Liver (tissue), 9 donors: ENCODE measurements around the gene RTEL1. TPM values are rescaled to one million over a fixed set of nuclear protein-coding genes. Genes with fewer than 3 reads are reported as not detected.

ENCODE experiments used
- DNase-seq: peaks from one replicate; pipeline ENCODE4 v3.0.0-alpha.2; 2017; ENCODE audit warnings: low spot score
- H3K27ac ChIP-seq, 2 donors: one replicate each; pipeline ENCODE4 v1.7.0; 2013; ENCODE audit warnings: inconsistent platforms in 2 of 2, low read length in 2 of 2, control low read depth in 1 of 2, low read depth in 1 of 2, mild to moderate bottlenecking in 1 of 2
- H3K27me3 ChIP-seq, 4 donors: one replicate each; pipeline versions ENCODE4 v1.6.1 to v1.7.0; 2013; ENCODE audit warnings: low read length in 3 of 4, inconsistent platforms in 1 of 4, mild to moderate bottlenecking in 1 of 4, moderate library complexity in 1 of 4; ENCODE audit not compliant: control insufficient read depth in 4 of 4, insufficient read depth in 4 of 4
- H3K36me3 ChIP-seq, 4 donors: one replicate each; pipeline versions ENCODE4 v1.6.1 to v1.7.0; 2013; ENCODE audit warnings: low read length in 3 of 4, mild to moderate bottlenecking in 3 of 4, low read depth in 1 of 4, moderate library complexity in 1 of 4; ENCODE audit not compliant: control insufficient read depth in 4 of 4, insufficient read depth in 3 of 4
- H3K4me1 ChIP-seq, 4 donors: one replicate each; pipeline versions ENCODE4 v1.6.1 to v1.7.0; 2013; ENCODE audit warnings: low read length in 3 of 4, mild to moderate bottlenecking in 3 of 4, moderate library complexity in 1 of 4; ENCODE audit not compliant: control insufficient read depth in 4 of 4, insufficient read depth in 4 of 4
- H3K4me3 ChIP-seq, 3 donors: one replicate each; pipeline versions ENCODE4 v1.6.1 to v1.7.0; 2013; ENCODE audit warnings: low read length in 3 of 3, control low read depth in 1 of 3, low read depth in 1 of 3, mild to moderate bottlenecking in 1 of 3
- H3K9ac ChIP-seq, 2 donors: one replicate each; pipeline ENCODE4 v1.7.0; 2013; ENCODE audit warnings: low read length in 2 of 2, mild to moderate bottlenecking in 2 of 2, moderate library complexity in 2 of 2, control low read depth in 1 of 2, low read depth in 1 of 2
- H3K9me3 ChIP-seq, 4 donors: one replicate each; pipeline versions ENCODE4 v1.6.1 to v1.7.0; 2013; ENCODE audit warnings: low read length in 3 of 4; ENCODE audit not compliant: control insufficient read depth in 4 of 4
- ATF3 ChIP-seq: IDR thresholded peaks from 2 replicates; pipeline ENCODE4 v1.6.1; 2016; ENCODE audit warnings: antibody characterized with exemption
- EGR1 ChIP-seq, 2 donors: IDR thresholded peaks; 2 replicates each; pipeline ENCODE4 v1.6.1; 2016 to 2018; ENCODE audit warnings: antibody characterized with exemption in 2 of 2, low read depth in 2 of 2
- FOXA1 ChIP-seq: IDR thresholded peaks from 2 replicates; pipeline ENCODE4 v1.6.1; 2016; ENCODE audit warnings: antibody characterized with exemption
- FOXA2 ChIP-seq: IDR thresholded peaks from 2 replicates; pipeline ENCODE4 v1.6.1; 2016; ENCODE audit warnings: antibody characterized with exemption
- HNF4A ChIP-seq, 2 donors: conservative IDR thresholded peaks; 2 replicates each; pipeline ENCODE4 v1.6.1; 2016; ENCODE audit warnings: antibody characterized with exemption in 2 of 2, mild to moderate bottlenecking in 2 of 2
- JUND ChIP-seq, 2 donors: IDR thresholded peaks; 2 replicates each; pipeline ENCODE4 v1.6.1; 2016; ENCODE audit warnings: antibody characterized with exemption in 2 of 2
- NR2F2 ChIP-seq: IDR thresholded peaks from 2 replicates; pipeline ENCODE4 v1.6.1; 2016; ENCODE audit warnings: antibody characterized with exemption
- RAD21 ChIP-seq, 2 donors: IDR thresholded peaks; 2 replicates each; pipeline ENCODE4 v1.6.1; 2016; ENCODE audit warnings: antibody characterized with exemption in 2 of 2, mild to moderate bottlenecking in 2 of 2
- RXRA ChIP-seq, 2 donors: IDR thresholded peaks; 2 replicates each; pipeline ENCODE4 v1.6.1; 2017 to 2018; ENCODE audit warnings: antibody characterized with exemption in 2 of 2, mild to moderate bottlenecking in 1 of 2
- SP1 ChIP-seq: IDR thresholded peaks from 2 replicates; pipeline ENCODE4 v1.6.1; 2018; ENCODE audit warnings: antibody characterized with exemption, mild to moderate bottlenecking
- TAF1 ChIP-seq: conservative IDR thresholded peaks from 2 replicates; pipeline ENCODE4 v1.6.1; 2016; ENCODE audit warnings: antibody characterized with exemption, mild to moderate bottlenecking
- ZBTB33 ChIP-seq: IDR thresholded peaks from 2 replicates; pipeline ENCODE4 v1.6.1; 2016; ENCODE audit warnings: antibody characterized with exemption
- WGBS: extraction: QIAGEN DNeasy Blood & Tissue Kit; methylation state at CpG from one replicate; pipeline ENCODE4 v1.1.7; 2013; 5-methylcytosine and 5-hydroxymethylcytosine counted together
- polyA plus RNA-seq, 2 donors: library from polyadenylated mRNA; stranded (reverse) in 1 of 2; unstranded in 1 of 2; fragments of 200-250 nt in 1 of 2; fragments of >200 nt in 1 of 2; fragmentation: Nextera tagmentation in 1 of 2; extraction: Ambion mirVana in 1 of 2; gene quantifications; one replicate each; pipeline versions ENCODE4 v1.2.1 to v1.2.3, GENCODE V29; 2013 to 2015
- total RNA-seq, 2 donors: library from RNA; depleted of rRNA; stranded (reverse); fragments of >200 nt; gene quantifications; one replicate each; pipeline ENCODE4 v1.2.3, GENCODE V29; 2014
- TF ChIP-seq, protein P1 (sequence below): fragments of 150-350 bp; IDR thresholded peaks from 2 replicates; pipeline ENCODE4 v1.5.1; 2017; ENCODE audit warnings: improper control_type of control experiment, low read depth, low read length; ENCODE audit not compliant: missing input control
- TF ChIP-seq, protein P2 (sequence below): IDR thresholded peaks from 2 replicates; pipeline ENCODE4 v1.6.1; 2016; ENCODE audit warnings: antibody characterized with exemption, mild to moderate bottlenecking
- donor health status: healthy.
- donor health status: healthy.
- donor health status: healthy.
- donor health status: healthy.
- donor health status: healthy.

Gene RTEL1
- total and polyA plus RNA-seq, 4 donors: 3.7 to 16.9 (median 7.4) TPM

DNA sequence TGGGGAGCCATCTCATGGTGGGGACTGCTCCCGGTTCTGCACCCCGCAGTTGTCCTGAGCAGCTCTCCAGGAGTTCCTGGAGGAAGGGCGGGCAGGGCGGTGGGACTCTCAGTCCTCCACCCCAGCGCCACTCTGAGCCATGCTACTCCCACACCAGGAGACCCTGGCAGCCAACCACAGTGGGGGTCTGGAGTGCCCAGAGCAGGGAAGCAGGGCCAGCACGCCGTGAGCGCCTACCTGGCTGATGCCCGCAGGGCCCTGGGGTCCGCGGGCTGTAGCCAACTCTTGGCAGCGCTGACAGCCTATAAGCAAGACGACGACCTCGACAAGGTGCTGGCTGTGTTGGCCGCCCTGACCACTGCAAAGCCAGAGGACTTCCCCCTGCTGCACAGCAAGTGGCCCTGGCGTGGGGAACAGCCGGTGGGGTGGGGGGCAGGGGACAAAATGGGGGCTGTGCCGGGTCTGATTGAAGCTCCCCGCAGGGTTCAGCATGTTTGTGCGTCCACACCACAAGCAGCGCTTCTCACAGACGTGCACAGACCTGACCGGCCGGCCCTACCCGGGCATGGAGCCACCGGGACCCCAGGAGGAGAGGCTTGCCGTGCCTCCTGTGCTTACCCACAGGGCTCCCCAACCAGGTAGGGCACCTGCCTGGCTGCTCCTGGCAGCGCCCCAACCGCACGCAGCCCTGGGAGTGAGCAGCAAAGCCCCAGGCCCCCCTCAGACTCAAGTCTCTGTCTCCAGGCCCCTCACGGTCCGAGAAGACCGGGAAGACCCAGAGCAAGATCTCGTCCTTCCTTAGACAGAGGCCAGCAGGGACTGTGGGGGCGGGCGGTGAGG lies 36.7 kb downstream of the RTEL1 start:
- Histone ChIP-seq H3K27ac (no peak overlapping the region), H3K9me3 (no peaks in the 10 kb centered on the region), H3K36me3 (peaks cover 0 to 3% (median 0%) of the 10 kb centered on the region in 4 donors), H3K4me3 (no peak overlapping the region), H3K4me1 (peaks cover 7 to 22% (median 13%) of the 10 kb centered on the region in 4 donors), H3K9ac (no peak overlapping the region), H3K27me3 (no peaks in the 10 kb centered on the region)
- TF ChIP-seq FOXA1: no peak
- no peak for TF ChIP-seq RXRA (IDR thresholded peaks at IDR 0.05)
- TF ChIP-seq TAF1: no peak
- no peak for TF ChIP-seq NR2F2
- TF ChIP-seq SP1: no peak
- no peak for TF ChIP-seq ATF3
- TF ChIP-seq, protein P1, sequence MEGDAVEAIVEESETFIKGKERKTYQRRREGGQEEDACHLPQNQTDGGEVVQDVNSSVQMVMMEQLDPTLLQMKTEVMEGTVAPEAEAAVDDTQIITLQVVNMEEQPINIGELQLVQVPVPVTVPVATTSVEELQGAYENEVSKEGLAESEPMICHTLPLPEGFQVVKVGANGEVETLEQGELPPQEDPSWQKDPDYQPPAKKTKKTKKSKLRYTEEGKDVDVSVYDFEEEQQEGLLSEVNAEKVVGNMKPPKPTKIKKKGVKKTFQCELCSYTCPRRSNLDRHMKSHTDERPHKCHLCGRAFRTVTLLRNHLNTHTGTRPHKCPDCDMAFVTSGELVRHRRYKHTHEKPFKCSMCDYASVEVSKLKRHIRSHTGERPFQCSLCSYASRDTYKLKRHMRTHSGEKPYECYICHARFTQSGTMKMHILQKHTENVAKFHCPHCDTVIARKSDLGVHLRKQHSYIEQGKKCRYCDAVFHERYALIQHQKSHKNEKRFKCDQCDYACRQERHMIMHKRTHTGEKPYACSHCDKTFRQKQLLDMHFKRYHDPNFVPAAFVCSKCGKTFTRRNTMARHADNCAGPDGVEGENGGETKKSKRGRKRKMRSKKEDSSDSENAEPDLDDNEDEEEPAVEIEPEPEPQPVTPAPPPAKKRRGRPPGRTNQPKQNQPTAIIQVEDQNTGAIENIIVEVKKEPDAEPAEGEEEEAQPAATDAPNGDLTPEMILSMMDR: no peak
- TF ChIP-seq JUND (IDR thresholded peaks at IDR 0.05): no peak
- TF ChIP-seq RAD21 (IDR thresholded peaks at IDR 0.05): no peak
- TF ChIP-seq ZBTB33: no peak
- TF ChIP-seq, protein P2, sequence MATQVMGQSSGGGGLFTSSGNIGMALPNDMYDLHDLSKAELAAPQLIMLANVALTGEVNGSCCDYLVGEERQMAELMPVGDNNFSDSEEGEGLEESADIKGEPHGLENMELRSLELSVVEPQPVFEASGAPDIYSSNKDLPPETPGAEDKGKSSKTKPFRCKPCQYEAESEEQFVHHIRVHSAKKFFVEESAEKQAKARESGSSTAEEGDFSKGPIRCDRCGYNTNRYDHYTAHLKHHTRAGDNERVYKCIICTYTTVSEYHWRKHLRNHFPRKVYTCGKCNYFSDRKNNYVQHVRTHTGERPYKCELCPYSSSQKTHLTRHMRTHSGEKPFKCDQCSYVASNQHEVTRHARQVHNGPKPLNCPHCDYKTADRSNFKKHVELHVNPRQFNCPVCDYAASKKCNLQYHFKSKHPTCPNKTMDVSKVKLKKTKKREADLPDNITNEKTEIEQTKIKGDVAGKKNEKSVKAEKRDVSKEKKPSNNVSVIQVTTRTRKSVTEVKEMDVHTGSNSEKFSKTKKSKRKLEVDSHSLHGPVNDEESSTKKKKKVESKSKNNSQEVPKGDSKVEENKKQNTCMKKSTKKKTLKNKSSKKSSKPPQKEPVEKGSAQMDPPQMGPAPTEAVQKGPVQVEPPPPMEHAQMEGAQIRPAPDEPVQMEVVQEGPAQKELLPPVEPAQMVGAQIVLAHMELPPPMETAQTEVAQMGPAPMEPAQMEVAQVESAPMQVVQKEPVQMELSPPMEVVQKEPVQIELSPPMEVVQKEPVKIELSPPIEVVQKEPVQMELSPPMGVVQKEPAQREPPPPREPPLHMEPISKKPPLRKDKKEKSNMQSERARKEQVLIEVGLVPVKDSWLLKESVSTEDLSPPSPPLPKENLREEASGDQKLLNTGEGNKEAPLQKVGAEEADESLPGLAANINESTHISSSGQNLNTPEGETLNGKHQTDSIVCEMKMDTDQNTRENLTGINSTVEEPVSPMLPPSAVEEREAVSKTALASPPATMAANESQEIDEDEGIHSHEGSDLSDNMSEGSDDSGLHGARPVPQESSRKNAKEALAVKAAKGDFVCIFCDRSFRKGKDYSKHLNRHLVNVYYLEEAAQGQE: no peak
- TF ChIP-seq HNF4A (conservative IDR thresholded peaks at IDR 0.05): no peak
- TF ChIP-seq FOXA2: no peak
- TF ChIP-seq EGR1 (IDR thresholded peaks at IDR 0.05; ENCODE audit: low read depth in 2 of 2): no peak
- DNase-seq: no peak
- 95% methylated on average over 37 of the region's 37 CpGs for WGBS
